ENCODE data around the gene OR6N2. TPM values are rescaled to one million over a fixed set of nuclear protein-coding genes. Genes with fewer than 3 reads are reported as not detected.

Gene OR6N2
- total RNA-seq, 4 donors from 2014 or later: not detected

GRCh38 chr1:158803678-158804077, 22.7 kb upstream of the OR6N2 start:
- ATAC-seq (ENCODE audit: low FRiP score): no peak
- DNase-seq (ENCODE audit: low spot score): no peak
- no peak for TF ChIP-seq CTCF (IDR thresholded peaks at IDR 0.05)

GRCh38 chr1:158801396-158801795, 20.4 kb upstream of the OR6N2 start:
- no peak for ATAC-seq (ENCODE audit: low FRiP score)
- no peak for DNase-seq (ENCODE audit: low spot score)
- no peak for TF ChIP-seq CTCF (IDR thresholded peaks at IDR 0.05)

GRCh38 chr1:158800526-158800925, 19.5 kb upstream of the OR6N2 start:
- no peak for DNase-seq (ENCODE audit: low spot score)
- TF ChIP-seq CTCF (IDR thresholded peaks at IDR 0.05): no peak
- no peak for ATAC-seq (ENCODE audit: low FRiP score)

GRCh38 chr1:158799689-158800088, 18.7 kb upstream of the OR6N2 start:
- ATAC-seq (ENCODE audit: low FRiP score): no peak
- DNase-seq (ENCODE audit: low spot score): no peak
- TF ChIP-seq CTCF (IDR thresholded peaks at IDR 0.05): no peak

GRCh38 chr1:158798531-158798930, 17.5 kb upstream of the OR6N2 start:
- no peak for DNase-seq (ENCODE audit: low spot score)
- no peak for TF ChIP-seq CTCF (IDR thresholded peaks at IDR 0.05)
- no peak for ATAC-seq (ENCODE audit: low FRiP score)

GRCh38 chr1:158794247-158794646, 13.2 kb upstream of the OR6N2 start:
- ATAC-seq (ENCODE audit: low FRiP score): no peak
- TF ChIP-seq CTCF (IDR thresholded peaks at IDR 0.05): no peak
- DNase-seq (ENCODE audit: low spot score): no peak

GRCh38 chr1:158793604-158794003, 12.6 kb upstream of the OR6N2 start:
- no peak for TF ChIP-seq CTCF (IDR thresholded peaks at IDR 0.05)
- DNase-seq (ENCODE audit: low spot score) (no peak), ATAC-seq (ENCODE audit: low FRiP score) (no peak)
